ENCODE measurements around the gene EXOSC1.

DNA sequence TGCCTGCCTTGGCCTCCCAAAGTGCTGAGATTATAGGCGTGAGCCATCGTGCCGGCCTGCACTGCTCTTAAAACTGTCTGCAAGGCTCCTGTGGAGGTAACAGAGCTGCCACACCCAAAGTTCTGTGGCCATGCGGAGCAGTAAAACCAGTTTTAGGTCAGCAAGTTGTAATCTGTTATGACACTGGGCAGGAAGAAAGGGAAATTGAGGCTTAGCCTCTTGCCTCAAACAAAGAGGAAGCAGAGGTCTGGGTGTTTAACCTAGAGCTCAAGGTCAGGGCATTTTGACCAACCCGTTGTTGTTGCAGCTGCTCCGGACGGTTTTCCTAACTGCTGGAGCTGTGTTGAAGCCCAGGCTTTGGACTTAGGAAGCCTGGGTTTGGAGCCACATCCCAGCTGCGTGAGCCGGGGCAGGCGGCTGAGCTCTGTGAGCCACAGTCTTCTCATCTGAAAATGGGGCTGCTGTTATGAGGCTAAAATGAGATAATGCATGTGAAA is 37.3 kb downstream of the EXOSC1 start:
- TF ChIP-seq, protein P1, sequence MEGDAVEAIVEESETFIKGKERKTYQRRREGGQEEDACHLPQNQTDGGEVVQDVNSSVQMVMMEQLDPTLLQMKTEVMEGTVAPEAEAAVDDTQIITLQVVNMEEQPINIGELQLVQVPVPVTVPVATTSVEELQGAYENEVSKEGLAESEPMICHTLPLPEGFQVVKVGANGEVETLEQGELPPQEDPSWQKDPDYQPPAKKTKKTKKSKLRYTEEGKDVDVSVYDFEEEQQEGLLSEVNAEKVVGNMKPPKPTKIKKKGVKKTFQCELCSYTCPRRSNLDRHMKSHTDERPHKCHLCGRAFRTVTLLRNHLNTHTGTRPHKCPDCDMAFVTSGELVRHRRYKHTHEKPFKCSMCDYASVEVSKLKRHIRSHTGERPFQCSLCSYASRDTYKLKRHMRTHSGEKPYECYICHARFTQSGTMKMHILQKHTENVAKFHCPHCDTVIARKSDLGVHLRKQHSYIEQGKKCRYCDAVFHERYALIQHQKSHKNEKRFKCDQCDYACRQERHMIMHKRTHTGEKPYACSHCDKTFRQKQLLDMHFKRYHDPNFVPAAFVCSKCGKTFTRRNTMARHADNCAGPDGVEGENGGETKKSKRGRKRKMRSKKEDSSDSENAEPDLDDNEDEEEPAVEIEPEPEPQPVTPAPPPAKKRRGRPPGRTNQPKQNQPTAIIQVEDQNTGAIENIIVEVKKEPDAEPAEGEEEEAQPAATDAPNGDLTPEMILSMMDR (IDR thresholded peaks at IDR 0.05): no peak
- TF ChIP-seq POLR2A (IDR thresholded peaks at IDR 0.05): no peak

All from sigmoid colon (tissue), 3 donors.